Choroid plexus epithelial cell (primary cell): ENCODE measurements around the gene ITPR2.

Experiments used
- DNase-seq: peaks from one replicate; pipeline ENCODE4 v3.0.0-alpha.2; 2010; ENCODE audit warnings: low read depth
- H3K4me3 ChIP-seq: 2 replicates; pipeline ENCODE4 v1.5.1; 2011; ENCODE audit warnings: low read depth, mild to moderate bottlenecking, control low read depth, low read length, moderate library complexity
- CTCF ChIP-seq: conservative IDR thresholded peaks from 2 replicates; pipeline ENCODE4 v1.5.1; 2011; ENCODE audit warnings: low read depth, mild to moderate bottlenecking, control low read depth, inconsistent platforms, low read length, moderate library complexity

The ITPR2 gene

DNA sequence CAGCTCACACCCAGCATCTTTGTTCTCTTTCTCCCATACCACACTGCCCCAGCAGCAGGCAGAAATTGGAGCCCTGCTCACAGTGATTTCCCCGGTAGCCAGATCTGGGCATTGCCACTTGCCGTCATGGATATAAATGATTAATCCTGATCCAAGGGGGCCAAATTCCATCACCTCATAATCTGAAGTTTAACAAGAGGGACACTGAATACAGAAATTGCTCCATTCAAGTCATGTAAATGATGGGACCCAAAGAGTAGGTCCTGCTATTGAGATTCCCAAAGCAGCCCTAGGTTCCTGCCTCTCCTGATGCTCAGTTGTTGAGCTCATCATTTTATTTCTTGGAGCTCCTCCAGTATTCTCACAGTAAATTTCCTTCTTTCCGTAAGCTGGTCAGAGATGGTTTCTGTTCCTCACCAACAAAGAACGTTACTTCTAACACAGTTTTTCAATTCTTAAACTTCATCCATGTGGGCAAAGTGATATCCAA lies 11.7 kb downstream of the ITPR2 start:
- DNase-seq: peak; percentile 46
- H3K4me3 ChIP-seq: no peak overlapping the region
- no peak for TF ChIP-seq CTCF

DNA sequence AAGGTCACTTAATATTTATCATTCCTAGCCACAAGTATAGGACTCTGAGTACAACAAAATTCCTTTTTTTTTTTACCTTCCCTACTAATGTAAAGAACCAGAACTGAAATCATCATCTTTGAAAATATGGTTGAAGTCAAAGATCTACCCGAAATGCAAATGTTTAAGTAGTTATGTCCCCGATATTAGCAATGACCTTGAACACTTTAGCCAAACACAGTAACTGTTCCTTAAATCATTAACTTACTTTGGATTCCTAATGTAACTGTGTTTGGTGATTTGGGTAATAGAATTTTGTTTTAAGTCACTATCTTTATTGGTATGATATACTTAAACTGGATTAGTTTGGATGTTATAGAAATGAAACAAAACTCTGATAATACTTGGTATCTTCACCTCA lies 14.4 kb downstream of the ITPR2 start:
- no peak for TF ChIP-seq CTCF
- H3K4me3 ChIP-seq: no peak overlapping the region
- DNase-seq: no peak

DNA sequence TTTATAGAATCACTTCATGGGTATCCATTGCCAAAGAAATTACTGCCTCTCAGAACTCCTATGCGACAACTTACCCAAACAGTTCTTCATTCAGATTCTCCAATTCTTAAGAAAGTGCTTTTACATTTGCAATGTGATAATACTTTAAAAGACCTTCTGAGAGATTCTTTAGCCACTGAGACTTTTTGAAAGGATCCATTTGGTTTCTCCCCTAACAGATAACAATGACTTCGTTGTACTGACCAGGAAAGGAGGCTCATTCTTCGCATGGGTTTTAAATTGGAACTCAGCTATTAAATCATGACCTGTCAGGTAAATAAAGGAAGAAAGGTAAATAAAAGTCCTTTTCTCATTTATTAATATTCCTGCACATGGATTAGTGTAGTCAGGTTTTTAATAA lies 14.8 kb downstream of the ITPR2 start:
- no peak overlapping the region for H3K4me3 ChIP-seq
- no peak for TF ChIP-seq CTCF
- DNase-seq: no peak

DNA sequence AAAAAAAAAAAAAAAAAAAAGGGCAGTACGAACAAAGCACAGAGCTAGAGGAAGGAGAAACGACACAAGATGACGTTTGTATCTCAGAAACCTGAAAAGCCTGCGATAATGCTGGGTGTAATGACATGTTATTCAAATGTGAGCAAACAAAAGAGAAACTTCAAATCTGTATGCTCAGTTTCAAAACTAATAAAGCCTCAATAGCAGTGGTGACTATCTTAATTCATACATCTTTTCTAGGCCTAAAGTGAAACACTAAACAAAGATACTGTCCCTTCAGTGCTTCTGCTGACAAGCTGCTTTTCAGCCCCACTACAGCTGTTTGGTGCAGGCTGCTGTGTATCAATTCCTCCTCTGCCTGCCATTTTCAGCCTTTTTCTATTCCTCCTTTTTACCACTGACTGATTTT lies 15.8 kb downstream of the ITPR2 start:
- DNase-seq: no peak
- no peak for TF ChIP-seq CTCF
- no peak overlapping the region for H3K4me3 ChIP-seq

DNA sequence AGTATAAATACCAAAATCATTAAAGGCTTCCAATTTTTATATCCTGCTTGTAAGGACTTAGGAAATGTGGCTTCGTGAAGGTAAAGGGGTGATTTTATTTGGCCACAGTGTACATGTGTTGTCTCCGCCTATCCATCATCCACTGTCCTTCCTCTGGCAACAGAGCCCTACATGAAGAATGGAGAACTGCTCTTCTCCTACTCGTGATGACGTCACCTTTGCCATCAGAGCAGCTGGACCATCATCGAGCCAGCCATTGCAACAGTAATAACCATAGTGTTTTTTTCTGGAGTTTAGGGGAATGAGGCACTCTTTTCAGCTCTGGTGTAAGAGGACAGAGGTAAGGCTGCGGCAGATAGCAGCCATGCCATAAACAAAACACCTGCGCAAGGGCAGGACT lies 19.2 kb downstream of the ITPR2 start:
- no peak overlapping the region for H3K4me3 ChIP-seq
- no peak for DNase-seq
- TF ChIP-seq CTCF: no peak

GRCh38 chr12:26810330-26810729 lies 22.7 kb downstream of the ITPR2 start:
- peak overlapping the region; percentile 21 for H3K4me3 ChIP-seq
- peak; percentile 84 for DNase-seq
- no peak for TF ChIP-seq CTCF

GRCh38 chr12:26809611-26810285 lies 23.2 kb downstream of the ITPR2 start:
- no peak for DNase-seq
- TF ChIP-seq CTCF: no peak
- H3K4me3 ChIP-seq: no peak overlapping the region
